GM18873 (cell line): ENCODE measurements around the gene CTNND2.

Experiments
- ATAC-seq: cut with Tn5 transposase; IDR thresholded peaks from one replicate; pipeline ENCODE4 v1.9.1; 2021; ENCODE audit warnings: mild to moderate bottlenecking, moderate library complexity, moderate number of reproducible peaks; ENCODE audit not compliant: unreplicated experiment, low FRiP score

Gene CTNND2

GRCh38 chr5:11790201-11790600 lies 114.0 kb downstream of the CTNND2 start:
- no peak for ATAC-seq

- no peak for ATAC-seq
Measured at GRCh38 chr5:11785771-11786352, 118.4 kb downstream of the CTNND2 start.

- ATAC-seq = no peak
Measured at GRCh38 chr5:11780641-11781345, 123.5 kb downstream of the CTNND2 start.

- ATAC-seq = no peak
Measured at GRCh38 chr5:11777096-11777495, 127.2 kb downstream of the CTNND2 start.

- no peak for ATAC-seq
Measured at GRCh38 chr5:11770310-11770709, 133.9 kb downstream of the CTNND2 start.

GRCh38 chr5:11760934-11761603 lies 143.2 kb downstream of the CTNND2 start:
- no peak for ATAC-seq

GRCh38 chr5:11758321-11758720 lies 145.9 kb downstream of the CTNND2 start:
- no peak for ATAC-seq

- no peak for ATAC-seq
Measured at GRCh38 chr5:11757661-11758060, 146.6 kb downstream of the CTNND2 start.

GRCh38 chr5:11737010-11737409 lies 167.2 kb downstream of the CTNND2 start:
- no peak for ATAC-seq

GRCh38 chr5:11734369-11734768 lies 169.9 kb downstream of the CTNND2 start:
- ATAC-seq = no peak

GRCh38 chr5:11733840-11734192 lies 170.4 kb downstream of the CTNND2 start:
- ATAC-seq = no peak

GRCh38 chr5:11733185-11733839 lies 170.9 kb downstream of the CTNND2 start:
- no peak for ATAC-seq

GRCh38 chr5:11724940-11725339 lies 179.3 kb downstream of the CTNND2 start:
- ATAC-seq = no peak

- no peak for ATAC-seq
Measured at GRCh38 chr5:11719888-11720481, 184.3 kb downstream of the CTNND2 start.

GRCh38 chr5:11715461-11716196 lies 188.6 kb downstream of the CTNND2 start:
- no peak for ATAC-seq

GRCh38 chr5:11711932-11712331 lies 192.3 kb downstream of the CTNND2 start:
- ATAC-seq = no peak

- no peak for ATAC-seq
Measured at GRCh38 chr5:11709021-11709420, 195.2 kb downstream of the CTNND2 start.

- no peak for ATAC-seq
Measured at GRCh38 chr5:11704916-11705315, 199.3 kb downstream of the CTNND2 start.

GRCh38 chr5:11700391-11700790 lies 203.9 kb downstream of the CTNND2 start:
- no peak for ATAC-seq

GRCh38 chr5:11692636-11693035 lies 211.6 kb downstream of the CTNND2 start:
- no peak for ATAC-seq
